SIG-M5 treated with dmso at 0.1 percent for 504 hours (cell line): ENCODE measurements around the gene GMPPB.
"Not testable (repeated sequence)": the region's sequence is repeated elsewhere in the genome, so short reads cannot be mapped to it uniquely, and the experiment has no call there.

Experiments
- DNase-seq: peaks from one replicate; lab custom pipeline; 2025; ENCODE audit not compliant: unreplicated experiment; lab: John Stamatoyannopoulos, UW

GMPPB gene

DNA sequence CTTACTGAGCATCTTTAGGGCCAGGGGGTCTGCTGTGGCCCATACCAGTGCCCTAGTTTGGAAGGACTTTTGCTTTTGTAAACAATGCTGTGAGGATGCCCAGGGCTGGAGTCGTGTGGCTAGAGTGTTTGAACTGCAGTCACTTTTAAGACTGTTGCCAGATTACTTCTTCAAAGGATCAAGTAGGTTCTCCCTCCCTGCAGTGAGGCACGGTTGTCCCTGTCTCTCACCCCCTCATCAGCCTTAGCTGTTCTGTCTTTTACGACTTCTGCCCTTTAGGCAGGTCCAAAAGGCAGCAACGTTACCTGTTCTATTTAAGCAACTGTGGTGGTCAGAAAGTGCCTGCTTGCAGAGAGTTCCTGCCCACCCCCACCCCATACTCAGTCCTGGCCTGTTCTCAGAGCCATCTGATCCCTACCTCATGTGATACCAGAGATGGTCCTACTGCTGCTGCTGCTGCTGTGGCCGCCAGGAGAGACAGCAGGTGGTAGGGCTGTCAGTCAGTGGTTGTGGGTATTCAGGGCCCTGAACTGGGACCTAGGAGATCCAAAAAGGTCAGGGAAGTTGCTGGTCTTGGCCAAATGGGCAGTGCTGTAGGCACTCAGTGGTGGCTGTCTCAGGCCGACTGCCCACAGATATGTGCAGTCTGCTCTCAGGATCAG, 29.2 kb downstream of the GMPPB start:
- not testable (repeated sequence) for DNase-seq

DNA sequence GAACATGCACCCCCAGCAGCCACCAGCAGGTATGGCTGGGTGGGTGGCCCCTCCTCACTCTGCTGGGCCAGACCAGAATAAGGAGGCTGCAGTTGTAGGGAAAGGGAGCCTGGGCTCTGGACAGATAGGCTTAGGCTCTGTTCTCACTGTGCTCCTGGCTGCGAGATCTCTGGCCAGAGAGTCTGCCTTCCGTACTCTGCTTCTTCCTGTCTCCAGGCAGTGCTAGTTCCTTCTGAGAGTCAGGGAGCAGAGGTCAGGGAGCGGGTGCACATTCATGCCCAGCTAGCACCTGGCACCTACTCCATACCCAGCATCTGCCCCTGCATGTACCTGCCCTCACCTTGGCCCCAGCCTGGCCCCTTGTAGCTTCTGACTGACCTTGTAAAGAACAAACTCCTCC, 32.3 kb downstream of the GMPPB start:
- not testable (repeated sequence) for DNase-seq

DNA sequence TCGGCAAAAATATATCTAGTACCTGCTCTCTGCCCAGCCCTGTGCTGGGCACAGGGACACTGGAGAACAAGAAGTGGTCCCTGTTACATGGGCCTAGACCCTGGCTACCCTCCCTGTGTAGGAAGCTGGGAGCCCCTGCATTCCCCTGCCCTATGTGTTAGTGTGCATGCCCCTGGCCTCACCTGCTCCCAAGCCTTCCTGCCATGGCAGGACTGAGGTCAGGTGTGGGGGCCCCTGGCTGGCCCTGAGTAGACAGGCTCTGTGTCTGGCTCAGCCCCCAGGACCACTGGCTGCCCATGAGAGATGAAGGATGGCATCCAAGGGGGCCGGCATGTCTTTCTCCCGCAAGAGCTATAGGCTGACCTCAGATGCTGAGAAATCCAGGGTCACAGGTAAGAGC, 32.9 kb downstream of the GMPPB start:
- DNase-seq = not testable (repeated sequence)

DNA sequence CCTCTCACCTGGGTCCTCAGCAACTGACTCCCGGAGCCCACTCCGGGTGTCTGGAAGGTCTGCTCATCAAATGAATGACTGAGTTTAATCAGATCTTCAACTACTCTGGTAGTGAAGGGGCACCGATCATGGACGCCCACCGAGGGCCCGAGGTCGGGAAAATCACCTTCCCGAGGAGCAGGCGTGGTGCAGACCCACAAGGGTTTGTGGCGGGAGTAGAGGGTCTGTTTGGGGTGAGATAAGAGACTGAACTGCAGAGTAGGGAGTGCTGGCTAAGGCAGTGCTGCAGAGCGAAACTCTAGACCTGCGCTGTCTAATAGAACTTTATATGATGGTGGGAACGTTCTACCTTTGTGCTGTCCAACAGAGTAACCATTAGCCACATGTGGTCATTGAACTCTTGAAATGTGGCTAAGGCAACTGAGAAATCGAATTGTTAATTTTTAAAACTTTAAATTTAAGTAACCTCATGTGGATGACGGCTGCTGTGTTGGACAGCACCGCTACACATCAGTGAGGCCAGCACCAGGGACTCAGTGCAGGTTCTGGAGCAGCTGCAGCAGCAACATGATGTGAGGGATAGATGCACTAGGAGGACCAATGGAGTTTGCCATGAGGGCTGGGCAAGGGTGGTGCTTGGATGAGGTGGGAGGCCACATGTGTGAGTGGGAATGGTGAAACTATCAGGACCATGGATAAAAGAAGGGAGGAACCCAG, 33.7 kb downstream of the GMPPB start:
- DNase-seq = not testable (repeated sequence)

DNA sequence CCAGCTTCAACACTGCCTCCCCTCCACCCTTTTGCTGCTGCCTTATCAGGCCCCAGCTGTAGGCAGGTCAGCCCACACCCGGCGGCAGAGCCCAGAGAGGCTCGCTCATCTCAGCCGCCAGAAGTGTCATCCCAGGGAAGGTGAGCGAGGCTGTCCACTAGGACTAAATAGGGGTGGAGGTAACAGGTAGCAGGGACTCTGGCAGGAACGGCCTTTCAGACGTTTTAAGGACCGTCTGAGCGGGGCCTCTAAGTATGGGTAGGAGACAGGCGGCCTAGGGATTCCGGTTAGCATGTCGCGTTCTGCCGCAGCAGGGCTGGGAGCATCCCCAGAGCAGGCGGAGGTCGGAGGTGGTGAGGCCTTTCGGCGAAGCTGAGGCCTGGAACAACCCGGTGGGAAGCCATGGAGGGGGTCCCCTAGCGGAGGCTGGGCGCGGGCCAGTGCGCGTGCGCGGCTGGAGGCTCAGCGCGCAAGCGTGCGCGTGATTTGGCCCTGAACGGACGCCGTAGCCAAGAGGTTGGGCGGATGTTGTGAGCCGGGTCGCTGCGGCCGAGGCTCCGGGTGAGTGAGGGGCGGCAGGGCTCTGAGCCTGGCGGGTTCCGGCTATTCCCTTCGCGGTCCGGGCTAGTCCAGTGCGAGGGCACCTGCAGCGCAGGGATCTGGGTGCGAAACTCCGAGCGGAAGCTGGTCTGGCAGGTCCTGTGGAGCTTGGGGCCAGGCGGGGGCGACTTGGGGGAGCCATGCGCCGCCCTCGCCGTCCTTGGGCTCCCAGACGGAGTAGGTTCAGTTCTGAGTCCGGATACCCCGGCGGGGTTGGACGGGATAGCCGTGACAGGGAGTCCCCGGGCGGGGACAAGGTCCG, 34.5 kb downstream of the GMPPB start, which contains the start of the genes MST1 and RNF123:
Gene MST1, minus strand, starts transcription at position 429 of the 862 bp plus-strand sequence. CDS start 783 bp downstream, outside the sequence.
Gene RNF123, plus strand, starts transcription at position 512 of the 862 bp plus-strand sequence. CDS start 1,609 bp downstream, outside the sequence.
- DNase-seq = no peak

DNA sequence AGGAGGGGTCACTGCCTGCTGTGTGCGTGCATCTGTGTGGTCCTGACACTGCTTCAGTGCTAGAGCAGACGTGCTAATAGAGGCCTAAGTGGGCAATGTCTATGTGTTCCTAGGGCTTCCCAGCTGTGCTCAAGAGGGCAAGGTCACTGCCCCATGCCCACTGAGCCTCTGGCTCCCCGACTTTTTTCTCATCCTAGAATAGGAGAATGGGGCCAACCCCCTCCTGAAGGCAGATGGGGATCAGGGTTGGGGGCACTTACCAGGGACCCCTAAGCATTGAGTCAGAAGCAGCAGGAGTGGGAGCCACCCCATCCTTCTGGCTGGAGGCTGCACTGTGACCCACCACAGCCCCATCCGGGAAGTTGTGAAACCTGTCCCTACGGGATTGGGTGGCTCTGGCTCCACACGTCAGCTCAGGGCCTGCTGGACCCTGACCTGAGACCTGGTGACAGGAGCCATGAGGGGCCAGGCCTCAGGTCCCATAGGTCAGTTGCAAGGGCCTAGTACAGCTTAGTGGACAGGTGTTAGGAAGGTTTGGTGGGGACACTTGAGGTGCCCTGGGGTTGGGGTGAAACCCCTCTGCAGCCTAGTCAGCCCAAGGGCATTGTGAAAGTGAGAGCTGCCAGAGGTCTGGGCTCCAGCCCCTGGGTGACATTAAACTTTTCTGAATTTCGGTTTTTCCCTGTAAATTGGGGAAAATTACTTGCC, 35.3 kb downstream of the GMPPB start:
- DNase-seq = not testable (repeated sequence)

DNA sequence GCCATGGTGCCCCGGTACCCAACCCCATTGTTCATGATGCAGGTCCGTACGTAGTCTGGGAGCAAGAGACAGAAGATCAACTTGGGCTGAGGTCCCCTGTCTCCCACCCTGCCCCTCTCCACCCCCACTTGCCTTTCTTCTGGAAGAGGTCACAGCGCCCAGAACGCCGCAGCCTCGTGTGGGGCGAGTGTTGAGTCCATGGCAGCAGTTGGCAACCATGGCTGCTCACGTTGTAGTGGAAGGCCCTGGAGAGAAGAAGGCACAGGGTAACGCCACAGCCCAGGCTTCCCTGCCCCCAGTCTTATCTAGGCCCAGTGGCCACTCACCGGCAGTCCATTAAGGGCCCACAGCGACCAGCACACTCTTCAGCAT, 36.3 kb downstream of the GMPPB start:
- not testable (repeated sequence) for DNase-seq

DNA sequence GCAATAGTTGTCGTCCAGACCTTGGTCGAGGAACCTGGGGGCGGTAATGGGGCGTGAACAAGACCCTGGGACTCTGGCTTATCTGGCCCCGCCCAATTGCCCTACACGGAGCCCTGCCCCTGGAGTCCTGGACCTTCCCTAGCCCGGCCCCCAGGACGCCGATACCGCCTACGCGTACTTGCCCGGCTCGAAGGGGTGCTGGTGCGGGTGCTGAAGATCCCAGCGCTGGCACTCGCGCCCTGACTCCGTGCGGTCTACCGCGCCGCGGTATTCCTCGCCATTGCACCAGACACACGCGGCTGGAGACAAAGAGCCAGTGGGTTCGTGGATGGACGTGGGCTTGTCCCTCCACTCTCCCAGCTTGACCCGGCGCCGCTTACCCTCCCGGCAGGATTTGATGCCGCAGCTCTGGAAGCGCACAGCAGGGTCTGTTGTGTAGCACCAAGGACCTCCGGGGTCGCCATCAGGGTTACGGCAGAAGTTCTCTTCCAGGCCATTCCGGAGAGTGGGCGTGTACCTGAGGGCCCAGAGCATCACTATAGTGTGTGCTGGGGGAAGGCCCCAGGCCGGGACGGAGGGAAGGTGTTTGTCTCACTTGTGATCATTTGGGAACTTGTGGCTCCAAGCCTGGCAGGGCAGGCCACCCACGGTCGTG, 36.9 kb downstream of the GMPPB start:
- not testable (repeated sequence) for DNase-seq

DNA sequence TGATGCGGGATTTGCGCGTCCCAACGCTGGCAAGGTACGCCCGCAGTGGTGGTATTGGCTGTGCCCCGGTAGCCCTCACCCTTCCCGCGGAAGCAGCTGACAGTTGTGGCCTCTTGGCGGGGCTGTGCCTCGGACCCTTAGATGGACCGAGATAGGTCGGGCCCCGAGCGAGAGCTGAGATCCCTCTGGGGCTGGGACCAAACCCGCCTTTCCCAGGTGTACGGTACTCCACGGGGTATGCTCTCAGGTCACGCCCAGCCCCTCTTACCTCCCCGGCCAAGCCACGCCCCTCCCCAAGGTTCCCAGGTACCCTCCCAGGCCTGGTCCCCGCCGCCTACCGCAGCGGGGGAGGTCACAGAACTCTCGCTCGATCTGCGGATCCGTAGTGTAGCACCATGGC, 37.4 kb downstream of the GMPPB start:
- not testable (repeated sequence) for DNase-seq

DNA sequence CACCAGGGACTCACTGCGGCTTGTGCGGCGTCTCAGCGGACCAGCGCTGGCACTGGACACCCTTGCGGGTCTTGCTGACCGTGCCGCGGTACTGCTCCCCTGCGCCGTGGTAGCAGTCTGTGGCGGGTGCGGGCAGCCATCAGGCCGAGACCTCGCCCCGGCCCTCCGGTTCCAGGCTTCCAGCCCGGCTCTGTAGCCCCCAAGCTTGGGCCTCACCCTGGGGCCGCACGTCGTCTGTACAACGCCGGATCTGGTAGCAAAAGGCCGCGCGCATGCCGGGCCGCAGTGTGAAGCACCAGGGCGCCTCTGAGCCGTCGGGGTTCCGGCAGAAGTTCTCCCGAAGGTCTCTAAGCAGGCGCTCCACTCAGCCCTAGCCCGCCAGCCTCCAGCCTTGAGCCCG, 37.9 kb downstream of the GMPPB start:
- DNase-seq = not testable (repeated sequence)

DNA sequence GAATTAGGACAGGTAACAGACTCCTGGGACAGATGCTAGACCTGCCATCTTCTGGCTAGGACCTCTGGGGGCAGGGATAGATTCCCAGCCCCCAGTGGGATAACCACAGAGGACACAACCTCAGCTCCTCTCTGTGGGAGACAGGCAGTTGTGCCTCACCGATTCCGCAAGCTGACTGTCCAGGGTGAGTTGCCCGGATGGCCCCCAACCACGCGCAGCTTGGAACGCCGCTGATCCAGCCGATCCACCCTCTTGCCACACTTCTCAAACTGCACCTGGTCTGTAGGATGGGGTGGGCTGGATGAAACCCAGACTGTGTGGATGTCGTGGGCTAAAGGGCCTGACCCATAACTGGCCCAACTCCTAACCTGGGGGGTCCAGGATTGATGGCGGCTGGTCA, 38.6 kb downstream of the GMPPB start:
- DNase-seq = not testable (repeated sequence)

DNA sequence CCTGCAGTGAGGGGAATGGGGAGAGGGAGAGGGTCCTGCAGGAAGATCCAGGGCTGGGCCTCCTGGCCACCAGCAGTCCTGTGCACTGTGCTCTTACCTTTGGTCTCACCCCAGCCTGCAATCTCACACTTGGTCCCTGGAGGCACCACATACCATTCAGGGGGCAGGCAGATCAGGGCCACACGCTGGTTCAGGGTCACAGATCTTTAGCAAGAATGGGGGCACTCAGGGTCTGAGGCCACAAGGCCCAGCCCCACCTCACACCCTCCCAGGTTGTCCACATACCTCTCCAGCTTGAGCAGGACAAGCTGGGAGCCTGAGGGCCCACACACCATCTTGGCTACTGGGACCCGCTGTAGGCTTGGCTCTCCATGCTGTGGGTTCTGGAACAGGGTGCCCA, 39.3 kb downstream of the GMPPB start:
- DNase-seq = not testable (repeated sequence)

DNA sequence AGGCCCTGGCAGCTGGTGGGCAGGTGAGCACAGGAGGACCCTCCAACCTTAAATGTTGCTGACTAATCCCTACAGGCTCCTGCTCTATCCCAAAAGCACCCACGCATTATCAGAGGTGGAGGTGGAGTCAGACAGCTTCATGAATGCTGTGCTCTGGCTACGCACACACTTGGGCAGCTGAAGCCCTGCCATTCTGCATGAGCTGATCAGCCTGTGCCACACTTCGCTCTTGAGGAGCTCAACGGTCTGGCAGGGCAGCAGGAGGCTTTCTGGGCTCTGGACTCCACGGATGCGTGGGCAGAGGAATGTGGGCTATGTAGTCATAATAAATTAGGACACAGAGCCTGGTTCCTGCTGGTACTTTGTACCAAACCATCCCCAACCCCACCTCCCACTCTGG, 40.6 kb downstream of the GMPPB start:
- no peak for DNase-seq

DNA sequence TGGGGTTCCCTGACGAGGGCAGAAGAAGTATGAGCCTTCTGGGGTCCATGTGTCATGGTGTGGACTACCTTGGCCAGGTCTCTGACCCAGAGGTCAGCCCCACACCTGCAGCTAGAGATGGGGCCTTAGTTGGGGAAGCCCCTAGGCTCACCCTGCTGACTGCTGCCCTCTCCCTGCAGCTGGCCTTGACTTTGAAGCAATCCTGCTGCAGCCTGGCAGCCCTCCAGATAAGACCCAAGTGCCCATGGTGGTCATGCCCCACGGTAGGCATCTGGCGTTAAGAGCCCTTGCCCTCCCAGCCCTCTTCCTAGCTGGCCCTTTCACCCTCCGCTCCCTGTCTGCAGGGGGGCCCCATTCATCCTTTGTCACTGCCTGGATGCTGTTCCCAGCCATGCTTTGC, 42.2 kb downstream of the GMPPB start:
- no peak for DNase-seq

DNA sequence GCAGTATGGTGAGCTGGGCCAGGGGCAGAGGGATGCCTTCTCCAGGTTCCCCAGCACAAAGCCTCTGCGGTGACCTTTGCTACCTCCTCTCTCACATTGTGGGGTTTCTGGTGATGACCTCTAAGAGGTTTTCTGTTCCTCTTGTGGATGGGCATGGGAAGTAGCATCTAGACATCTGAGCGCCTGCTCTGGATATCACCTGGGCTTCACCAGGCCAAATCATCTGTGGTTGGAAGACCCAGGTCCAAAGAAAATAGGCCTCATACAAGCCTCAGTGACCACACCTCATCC, 42.6 kb downstream of the GMPPB start:
- no peak for DNase-seq

DNA sequence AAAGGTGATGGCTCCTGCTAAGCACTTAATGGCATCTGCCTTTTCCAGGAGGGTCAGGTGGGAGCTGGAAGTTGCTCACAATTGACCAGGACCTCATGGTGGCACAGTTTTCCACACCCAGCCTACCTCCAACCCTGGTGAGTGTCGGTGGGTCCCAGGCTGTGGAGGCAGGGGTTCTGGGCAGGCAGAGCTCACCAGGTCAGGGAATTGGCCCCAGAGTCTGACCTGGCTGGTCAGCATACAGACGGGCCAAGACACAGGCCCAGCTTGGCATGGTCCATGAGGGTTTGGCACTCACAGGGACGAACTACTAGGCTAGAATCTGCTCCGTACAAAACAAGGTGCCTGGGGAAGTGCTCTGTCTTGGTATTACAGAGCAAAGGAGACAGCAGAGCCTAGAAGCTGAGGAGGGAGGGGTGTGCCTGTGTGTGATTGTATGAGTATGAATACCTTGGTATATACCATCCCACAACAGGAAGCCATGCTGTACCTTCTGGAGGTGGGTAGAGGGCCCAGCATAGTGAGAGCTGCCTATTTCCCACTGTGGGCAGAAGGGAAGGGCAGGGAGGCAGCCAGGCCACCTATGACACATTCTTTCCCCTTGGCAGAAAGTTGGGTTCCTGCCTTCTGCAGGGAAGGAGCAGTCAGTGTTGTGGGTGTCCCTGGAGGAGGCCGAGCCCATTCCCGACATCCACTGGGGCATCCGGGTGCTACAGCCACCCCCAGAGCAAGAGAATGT, 43.1 kb downstream of the GMPPB start:
- no peak for DNase-seq

DNA sequence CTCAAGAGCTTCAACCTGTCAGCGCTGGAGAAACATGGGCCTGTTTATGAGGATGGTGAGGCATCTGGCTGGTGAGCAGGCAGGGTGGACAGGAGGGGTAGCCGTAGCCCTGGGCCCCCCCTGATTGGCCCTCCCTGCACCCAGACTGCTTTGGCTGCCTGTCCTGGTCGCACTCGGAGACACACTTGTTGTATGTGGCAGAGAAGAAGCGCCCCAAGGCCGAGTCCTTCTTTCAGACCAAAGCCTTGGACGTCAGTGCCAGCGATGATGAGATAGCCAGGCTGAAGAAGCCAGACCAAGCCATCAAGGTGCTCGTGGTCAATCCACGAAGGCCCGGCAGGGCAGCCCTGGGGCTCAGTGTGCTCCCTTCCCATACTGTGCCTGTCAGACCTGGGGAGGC, 47.8 kb downstream of the GMPPB start:
- DNase-seq = no peak

DNA sequence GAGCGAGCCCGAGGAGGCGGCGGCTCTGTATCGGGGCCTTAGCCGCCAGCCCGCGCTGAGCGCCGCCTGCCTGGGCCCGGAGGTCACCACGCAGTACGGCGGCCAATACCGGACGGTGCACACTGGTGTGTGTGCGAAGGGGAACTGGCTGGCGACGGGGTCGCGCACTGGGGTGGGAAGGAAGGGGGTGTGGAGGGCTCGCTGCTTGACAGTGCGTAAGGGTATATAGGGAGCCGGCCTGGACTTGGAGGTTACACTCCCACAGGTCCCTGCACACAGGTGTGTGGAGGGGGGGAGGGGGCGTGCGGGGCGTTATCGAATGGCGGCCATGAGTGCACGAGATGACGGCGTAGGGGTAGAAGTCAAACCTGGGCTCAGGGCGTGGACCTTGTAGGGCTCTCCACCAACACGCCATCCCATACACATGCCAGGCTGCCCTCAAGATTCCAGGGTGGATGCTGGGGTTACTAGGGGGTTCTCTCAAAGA, 49.2 kb downstream of the GMPPB start:
- DNase-seq = no peak

DNA sequence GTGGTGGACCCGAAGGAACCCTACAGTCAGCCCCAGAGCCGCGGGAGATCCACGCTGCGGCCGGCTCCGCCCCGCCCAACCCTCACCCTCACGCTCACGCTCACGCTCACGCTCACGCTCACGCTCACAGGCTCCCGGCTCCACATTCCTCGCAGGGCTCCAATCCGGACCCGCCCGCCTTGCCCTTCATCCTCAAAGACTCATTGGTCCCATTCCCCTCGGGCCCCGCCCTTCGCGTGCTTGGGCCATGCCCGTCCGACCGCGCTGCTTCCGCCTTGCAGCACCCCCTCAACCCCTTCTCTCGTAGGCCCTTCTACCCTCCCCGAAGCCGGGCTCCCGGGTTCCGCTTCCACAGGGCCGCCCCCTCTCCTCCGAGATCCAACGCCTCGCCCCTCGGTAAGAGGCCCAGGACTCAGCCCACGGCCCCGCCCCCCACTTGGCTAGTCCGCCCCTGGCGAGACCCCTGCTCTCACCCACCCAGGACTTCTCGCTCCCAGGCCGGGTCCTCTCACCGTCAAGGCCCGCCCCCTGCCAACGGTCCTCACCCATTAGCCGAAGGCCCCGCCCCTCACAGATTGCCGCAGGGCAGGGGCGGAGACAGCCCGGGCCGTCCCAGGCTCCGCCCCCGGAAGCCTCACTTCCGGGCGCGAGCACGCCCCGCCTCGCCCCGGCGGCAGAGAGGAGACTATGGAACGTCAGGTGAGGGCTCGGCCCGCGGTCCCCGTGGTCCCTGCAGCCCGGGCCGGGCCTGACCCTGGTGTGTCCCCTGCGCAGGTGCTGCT, 49.8 kb downstream of the GMPPB start, which contains the start of gene APEH:
Gene APEH, plus strand, starts transcription at position 637 of the 782 bp plus-strand sequence. Its CDS starts 51 bp downstream, at position 688.
- DNase-seq = no peak
